ENCODE results near the gene SLC12A4. TPM values are rescaled to one million over a fixed set of nuclear protein-coding genes. Genes with fewer than 3 reads are reported as not detected.

SLC12A4 gene
- total RNA-seq, 1 donor from 2014 or later, result 8.0 TPM

DNA sequence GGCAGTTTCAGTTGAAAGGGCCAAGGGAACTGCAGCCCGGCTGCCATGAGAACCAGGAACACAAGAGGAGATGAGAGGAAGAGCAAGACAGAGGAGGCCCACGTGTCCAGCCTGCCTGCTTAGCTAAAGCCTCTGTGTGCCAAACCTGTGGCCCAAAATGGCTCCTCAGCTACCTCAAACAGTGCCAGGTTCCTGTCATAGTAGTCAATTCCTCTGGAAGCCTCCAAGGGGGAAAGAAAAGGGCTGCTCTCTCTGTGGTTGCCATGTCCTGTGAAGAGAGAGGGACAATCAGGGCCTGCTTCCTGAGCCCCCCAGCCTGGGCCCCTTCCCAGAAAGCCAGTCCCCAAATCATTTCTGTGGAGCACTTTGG, 5.2 kb downstream of the SLC12A4 start:
- no peak for DNase-seq

DNA sequence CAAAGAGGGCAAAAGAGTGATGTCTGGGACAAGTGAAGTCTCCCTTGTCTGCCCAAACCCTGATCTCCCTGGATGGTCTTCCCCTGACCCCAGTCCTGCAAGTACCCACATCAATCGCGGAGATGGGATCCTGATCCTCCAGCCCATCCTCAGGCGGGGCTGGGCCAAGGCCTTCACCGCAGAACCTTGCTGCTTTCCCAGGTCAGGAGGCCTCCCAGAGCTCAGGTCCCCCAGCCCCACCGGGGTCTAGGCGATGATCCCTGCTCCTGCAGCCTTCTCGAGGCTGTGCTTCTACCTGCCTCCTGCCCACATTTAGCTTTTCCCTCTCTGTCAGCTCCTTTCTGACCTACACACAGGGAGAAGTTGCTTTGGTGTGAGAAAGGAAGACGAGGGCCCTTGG, 6.3 kb downstream of the SLC12A4 start:
- no peak for DNase-seq

DNA sequence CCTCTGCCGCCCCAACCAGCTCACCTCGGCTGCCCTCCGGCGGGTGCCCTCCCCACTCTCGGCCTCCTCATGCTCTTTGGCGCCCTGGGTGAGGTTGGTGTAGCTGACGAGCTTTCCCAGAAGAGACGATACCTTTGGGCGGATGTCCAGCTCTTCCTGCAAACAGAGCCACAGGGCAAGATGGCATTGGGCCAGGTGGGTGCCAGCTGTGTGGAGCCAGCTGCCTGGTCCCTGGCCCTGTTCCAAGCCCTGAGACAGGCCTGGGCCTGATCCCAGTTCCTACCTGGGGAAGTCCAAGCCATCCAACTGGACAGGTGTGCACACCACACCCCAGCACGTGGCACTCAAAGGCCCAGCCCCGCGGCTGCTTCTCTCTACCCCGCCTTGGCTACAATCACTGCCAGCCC, 6.9 kb downstream of the SLC12A4 start:
- no peak for DNase-seq

DNA sequence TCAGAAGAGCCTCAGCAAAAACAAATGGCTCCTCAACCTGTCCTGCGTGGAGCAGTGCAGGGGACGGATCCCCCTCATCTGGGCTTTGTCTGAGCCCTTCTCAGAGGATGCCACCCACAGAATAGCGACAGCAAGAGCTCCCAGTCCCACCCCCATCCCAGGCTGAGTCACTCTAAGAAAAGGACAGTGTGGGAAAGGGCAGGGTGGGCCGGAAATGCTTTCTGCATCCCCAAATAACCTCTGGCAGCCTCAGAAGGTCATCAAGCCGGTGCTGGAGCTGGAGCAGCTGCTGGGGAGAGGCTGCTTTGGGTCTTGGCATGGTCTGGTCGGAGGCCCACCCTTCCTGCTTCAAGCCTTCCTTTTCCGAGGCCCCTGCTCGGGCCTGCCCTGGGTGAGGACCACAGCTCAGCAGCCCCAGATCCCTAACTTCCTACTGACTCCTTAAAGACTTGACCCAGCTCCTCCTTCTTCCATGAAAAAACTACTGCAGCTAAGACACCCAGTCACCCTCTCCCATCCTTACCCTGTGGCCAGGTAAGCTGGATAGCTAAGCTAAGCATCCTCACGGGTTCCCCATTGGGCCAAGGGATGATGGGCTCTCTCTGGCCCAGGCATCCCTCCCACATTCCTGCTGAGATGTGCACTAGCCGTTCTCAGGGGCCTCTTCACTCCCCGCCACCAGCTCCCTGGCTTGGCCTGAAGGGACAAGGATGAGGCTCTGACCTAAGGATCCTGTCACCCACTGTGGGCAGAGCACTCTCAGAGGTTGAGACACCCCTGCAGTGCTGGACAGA, 8.7 kb downstream of the SLC12A4 start:
- DNase-seq, result no peak

DNA sequence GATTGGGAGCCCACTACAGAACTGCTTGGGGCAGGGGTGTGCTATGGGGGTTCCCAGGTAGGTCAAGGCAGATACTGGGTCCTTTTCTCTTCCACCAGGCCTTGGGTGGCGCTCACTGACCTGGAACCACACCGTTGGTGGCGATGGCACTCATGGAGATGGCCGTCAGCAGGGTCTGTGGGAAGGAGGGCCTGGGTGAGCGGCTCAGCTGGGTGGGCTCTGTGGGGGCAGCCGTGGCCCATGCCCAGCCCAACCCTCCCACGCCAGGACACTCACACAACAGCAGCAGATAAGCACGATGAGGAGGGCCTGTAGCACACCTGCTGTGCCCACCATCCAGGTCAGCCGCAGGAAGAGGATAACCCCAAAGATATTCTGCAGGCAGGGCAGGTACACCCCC, 10.8 kb downstream of the SLC12A4 start:
- DNase-seq, result no peak

DNA sequence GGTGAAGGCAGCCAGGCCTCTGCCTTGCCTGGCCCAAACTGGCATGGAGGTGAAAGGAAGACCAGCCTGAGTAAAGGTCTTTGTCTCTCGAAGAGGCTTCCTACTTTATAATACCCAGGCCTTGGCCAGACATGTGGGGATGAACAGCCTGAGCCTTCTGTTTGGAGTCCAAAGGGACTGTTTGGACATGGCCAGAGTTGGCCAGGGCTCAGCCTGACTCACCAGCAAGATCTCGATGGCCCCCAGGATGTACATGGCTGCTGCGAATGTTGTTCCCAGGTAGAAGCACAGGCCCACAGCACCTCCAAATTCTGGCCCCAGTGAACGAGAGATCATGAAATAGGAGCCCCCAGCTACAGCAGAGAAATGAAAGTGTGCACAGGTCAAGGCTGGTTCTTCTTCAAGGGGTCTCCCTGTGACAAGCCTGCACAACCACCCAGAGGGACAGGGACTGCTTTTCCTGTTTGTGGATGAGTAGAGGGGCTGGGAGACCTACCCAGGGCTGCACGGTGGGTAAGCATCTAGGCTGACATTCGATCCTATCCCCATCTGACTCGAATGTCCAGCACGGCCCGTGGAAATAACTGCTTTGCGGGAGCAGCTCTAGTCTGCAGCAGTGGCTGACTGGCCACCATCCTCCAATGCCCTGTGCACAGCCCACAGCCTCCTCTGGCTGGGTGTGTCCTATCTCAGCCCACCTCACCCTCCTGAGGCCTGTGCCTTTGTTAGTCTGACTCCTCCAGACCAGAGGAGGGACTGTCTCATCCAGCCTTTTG, 13.8 kb downstream of the SLC12A4 start:
- DNase-seq, result no peak

DNA sequence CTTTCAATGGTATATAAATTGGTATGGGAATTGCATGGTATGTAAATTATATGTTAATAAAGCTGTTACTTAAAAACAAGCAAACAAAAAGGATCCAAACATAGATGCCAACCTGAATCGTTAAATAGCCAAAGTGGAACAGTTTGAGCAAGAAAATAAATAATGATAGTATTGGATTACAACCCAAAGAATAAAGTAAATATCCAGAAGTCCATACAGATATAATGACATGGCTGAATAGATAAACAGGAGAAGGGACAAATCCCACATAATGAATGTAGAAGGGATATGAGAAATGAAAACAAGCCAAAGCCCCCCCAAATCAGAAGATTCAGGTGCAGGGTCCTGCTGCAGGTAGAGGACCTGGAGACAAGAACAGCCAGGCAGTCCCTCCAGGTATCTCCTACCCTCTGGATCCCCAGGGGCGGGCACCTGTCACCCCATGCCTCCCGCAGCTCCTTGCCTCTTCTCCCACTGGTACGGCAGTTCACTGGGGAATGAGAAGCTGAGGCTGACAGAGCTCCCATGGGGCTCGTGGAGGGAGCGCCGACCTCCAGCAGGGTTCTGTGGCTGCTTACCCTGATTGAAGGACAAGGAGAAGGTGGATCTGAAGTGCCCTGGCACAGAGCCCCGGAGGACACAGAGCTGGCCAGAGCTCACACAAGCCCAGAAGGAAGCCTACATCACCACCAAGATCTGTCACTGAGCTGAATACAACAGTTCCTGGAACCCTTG, 14.6 kb downstream of the SLC12A4 start:
- no peak for DNase-seq

DNA sequence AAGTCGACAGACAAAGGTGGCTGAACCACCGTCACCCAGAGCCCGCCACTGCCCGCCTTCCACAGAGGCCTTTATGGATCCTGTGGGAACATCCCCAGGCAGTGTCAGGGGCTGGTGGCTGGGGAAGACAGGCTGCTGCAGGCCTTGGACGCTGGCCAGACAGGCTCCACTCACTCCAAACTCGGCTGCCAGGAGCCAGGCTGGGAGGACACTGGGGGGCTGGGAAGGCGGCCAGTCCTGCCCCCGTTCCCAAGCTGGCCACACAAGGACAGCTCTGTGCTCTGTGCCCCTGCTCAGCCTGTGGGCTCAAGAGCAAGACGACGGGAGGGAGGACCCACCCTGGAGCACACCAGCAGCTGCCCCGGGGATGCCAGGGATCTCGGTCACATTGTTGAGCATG, 17.0 kb downstream of the SLC12A4 start:
- DNase-seq, result peak; percentile 77

DNA sequence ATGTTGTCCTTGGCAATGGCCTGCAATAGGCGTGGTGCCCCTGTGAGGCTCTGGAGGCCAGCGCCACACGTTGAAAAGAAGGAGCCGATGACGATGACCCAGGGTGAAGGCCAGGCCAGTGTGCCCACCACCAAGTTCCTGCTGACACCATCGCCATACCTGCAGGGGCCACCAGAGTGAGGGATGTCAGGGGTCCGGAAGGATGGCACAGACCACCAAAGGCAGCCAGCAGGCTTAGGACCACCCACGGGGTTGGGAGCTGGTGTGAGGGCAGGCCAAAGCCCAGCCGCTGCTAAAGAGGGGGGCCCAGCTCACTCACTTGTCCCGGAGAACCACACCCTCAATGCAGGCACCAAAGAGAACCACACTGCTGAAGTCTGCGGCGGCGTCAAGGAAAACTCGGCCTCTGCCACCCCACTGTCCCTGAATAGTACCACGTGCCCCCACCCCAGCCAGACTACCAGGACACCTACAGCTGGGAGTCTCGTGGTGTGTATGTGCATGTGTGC, 18.0 kb downstream of the SLC12A4 start:
- no peak for DNase-seq

DNA sequence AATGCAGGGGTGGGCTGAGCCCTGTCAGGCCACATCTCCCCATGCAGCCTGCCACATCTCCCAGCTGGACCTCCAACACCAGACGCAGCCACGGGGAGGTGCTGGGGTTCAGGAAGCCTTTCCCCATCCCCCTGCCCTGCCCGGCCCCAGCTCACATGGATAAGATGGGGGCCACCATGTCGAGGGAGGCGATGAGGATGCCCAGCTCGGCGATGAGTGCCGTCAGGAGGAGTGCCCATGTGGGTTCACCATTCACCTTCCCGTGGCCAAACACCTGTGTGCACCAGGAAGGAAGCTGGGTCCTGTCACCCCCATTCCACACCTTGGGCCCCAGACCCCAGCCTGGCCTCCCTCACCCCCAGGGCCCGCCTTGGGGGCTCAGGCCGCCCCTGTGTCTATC, 18.8 kb downstream of the SLC12A4 start:
- DNase-seq, result no peak

DNA sequence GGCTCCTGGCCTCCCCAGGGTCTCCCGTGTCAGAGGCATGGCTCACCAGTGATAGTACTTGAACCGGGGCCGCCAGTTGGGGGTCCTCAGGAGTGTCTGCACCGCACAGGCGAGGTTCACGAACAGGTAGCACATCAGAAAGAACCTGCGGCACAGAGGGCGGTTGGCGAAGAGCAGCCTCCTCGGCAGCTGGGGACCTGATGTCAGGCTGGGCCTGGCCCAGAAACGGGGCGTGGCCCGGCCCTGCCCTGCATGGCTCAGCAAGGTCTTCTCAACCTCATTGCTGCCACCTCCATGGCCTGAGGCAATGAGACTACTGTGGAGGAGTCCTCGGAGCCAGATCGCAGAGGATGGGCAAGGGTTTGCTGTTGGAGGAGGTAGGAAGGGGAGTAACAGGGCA, 20.4 kb downstream of the SLC12A4 start:
- no peak for DNase-seq

DNA sequence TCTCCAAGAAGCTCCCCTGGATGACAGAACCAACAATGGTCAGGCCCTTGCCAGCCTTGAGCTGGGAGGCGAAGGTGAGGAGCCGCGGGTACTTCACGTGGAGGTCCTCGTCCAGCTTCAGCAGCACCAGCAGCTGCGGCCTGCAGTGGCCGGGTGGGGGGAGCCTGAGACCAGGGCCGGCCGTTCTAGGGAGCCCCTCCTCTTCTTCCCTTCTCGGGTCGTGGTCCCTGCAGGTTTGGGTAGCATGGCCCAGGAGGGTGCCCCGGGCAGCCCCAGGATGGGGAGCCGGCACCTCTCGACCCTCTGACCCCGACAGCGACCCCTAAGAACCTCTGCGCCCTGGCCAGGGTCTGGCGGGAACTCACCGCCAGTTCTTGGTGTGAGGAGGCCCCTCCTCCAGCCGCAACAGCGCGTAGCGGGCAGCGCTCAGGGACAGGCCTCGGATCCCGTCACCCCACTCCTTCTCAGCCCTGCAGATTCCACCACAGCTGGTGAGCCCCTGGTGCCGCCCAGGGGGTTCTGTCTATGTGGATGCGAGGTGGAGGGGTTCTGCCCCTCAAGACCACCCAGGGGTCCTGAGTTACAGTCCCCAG, 21.4 kb downstream of the SLC12A4 start:
- no peak for DNase-seq

DNA sequence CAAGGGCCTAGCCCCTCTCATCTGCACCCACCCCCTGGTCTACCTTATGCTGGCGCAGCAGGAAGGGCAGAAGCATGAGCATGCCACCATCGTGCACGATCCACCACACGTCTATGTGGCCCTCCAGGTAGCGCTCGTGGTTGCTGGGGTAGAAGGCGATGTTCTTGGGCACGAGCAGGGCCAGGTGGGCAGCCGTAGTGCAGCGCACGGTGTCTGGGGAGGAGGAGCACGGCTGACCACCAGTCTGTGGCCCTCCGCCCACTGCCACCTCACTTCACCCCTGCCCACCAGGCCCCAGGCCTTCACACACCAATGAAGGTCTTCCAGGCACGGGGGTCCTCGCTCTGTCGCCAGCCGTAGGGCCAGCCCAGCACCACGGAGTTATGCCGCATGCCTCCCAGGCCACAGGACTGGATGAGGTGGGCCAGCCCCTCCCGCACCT, 22.3 kb downstream of the SLC12A4 start:
- no peak for DNase-seq

DNA sequence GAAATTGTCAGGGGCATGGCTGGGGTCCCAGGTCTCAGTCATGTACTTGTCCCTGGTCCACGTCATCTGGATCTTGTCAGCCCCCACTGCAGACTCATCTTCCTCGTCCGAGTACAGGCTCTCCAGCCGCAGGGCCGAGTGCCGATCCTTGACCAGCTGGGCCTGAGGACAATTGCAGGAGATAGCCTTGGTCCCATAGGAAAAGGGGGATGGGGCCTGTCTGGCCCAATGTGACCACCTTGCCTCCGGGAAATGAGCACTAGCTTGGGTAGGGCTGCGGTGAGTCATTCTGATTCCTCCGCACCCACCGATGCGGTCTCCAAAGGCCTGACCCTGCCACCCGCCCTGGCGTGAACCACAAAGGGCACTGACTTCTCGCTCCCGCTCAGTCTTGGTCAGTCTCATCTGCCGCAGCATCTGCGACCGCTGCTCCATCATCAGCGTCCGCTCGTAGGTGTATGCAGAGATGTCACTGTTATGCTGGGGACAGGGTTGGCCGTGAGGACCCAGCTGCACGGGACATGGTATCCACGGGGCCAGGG, 23.0 kb downstream of the SLC12A4 start:
- no peak for DNase-seq

DNA sequence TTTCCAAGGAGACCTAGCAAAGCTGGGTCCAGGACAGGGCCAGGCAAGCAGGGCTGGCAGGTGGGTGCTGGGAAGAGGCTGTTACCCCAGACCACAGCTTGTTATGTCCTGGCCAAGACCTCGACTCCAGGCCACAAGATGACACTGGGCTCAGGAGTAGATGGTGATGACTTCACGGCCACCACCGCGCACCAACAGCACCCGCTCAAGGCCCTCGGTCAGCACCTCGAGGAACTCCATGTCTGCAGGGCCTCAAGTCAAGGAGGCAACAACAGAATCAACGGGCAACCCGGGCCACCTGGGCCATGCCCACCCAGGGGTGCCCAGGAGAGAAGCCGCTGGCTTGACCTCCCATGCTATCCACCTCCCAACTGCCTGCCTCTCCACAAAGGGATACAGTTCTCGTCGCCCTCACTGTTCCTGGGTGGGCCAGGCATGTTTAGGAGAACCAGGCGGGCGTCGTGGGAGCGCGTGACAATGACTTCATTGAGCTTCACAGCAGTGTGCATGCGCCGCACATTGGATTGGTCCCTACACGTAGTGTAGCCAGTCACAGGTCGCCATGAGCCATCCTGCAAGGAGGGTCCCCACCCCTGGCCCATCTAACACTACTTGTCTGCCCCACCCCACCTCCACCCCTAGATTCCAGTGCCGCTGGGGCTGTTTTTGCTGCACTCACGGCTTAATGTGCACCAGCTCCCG, 23.6 kb downstream of the SLC12A4 start:
- no peak for DNase-seq

DNA sequence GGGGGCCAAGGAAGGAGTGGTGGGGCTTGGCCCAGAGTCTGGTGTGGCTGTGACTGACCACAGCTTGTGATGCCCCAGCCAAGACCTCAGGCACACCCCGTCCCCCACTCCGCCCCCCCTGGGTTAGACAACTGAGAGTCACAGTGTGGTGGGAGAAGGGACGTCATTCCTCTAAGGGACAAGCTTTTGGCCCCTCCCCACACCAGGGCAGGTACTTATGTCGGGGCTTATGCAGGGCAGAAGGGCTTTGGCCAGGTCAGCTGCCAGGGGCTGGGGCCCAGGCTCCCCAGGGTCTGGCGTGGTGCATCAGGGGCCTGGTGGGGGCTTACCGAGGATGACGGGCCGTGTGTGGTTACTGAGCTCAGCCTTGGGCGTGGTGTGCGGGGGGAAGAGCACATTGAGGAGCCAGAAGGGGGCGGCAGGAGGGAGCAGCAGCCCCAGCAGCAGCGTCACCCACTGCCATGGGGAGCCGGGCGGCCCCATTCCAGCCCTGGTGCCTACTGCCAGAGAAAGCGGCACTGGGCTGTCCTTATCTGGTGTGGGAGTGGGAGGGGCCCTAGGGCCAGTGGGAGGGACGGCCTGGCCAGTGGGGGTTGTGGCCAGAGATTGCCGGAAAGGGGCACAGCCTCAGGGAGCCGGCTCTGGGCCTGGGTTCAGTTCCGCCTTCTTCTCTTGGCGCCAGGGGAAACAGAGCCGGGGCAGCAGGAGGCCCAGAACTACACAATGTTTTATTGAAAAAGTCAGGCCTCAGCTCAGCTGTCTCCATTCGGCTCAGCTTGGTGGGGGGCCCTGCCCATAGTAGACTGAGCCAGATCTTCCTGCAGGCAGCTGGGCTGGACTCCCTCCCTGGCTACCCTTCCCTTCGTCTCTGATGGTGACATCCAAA, 24.6 kb downstream of the SLC12A4 start, which contains the start of gene LCAT:
Gene LCAT, minus strand, starts transcription at position 502 of the 886 bp plus-strand sequence. Its CDS starts 19 bp downstream, at position 483.
- peak; percentile 75 for DNase-seq

DNA sequence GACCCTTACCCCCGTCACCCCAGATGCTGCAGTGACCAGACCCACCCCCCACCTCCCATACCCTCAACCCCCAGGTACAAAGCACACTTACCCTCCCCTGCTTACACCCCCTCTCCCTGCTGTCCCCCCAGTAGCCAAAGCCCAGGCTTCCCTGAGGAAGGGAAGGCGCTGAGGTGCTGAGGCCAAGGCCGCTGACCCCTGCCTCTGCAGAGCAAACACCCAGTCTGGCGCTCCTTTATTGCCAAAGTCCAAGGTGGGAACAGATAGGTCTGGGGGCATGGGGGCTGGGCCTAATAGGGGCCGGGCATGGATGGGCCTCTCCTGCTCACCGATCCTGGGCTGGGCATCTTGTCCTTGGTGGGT, 25.2 kb downstream of the SLC12A4 start:
- DNase-seq, result no peak

DNA sequence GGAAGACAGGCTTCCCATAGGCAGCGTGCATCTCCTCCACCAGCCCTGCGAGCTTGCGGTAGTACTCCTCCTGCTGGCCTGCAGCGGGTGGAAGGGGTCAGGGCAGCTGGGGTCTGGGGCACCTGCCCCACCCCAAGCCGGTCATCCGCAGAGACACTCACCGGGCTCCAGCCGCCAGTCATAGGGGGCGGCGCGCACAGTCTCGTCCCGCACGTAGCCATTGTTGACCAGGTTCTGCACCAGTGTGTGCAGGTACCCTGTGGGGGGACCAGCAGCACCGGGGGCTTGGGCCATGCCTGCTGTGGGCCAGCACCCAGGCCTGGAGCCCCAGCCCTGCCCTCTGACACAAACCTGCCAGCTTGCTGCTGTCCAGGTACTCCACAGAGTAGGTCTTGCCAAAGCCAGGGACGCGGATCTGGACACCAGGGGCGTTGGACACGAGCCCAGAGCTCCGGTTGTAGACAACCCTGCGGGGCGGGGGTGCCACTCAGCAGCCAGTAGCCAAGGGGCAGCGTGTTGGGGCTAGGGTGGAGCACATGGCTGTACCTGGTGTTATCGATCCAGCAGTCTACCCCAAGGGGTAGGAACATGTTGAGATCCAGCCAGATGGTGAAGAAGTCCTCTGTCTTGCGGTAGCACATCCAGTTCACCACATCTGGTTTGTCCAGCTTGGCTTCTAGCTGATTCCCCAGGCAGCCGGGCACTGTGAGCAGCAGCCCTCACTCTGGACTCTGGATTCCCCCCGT, 25.8 kb downstream of the SLC12A4 start:
- DNase-seq, result no peak

DNA sequence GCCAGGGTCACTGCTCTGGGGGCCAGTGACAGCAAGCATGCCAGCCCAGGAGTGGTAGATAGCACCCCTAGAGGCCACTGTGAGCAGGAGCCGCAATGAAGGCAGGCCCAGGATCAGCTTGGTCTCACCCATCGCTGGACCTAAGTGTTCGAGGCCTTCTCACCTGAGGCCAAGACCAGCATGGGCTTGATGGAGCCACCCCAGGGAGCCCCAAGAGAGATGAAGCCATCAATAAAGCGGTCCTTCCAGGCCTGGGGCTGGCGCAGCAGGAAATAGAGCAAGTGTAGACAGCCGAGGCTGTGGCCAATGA, 26.3 kb downstream of the SLC12A4 start:
- no peak for DNase-seq

Measured in occipital lobe (tissue), 2 donors.